Cardiac muscle cell (in vitro differentiated cells and primary cell): ENCODE results near the gene COL27A1. TPM values are rescaled to one million over a fixed set of nuclear protein-coding genes. Genes with fewer than 3 reads are reported as not detected.
A peak's percentile ranks its signal among the peaks of the same experiment; 100 is the strongest.

Experiments used
- DNase-seq, 2 donors: peaks; one replicate each; pipeline versions ENCODE4 v3.0.0 to v3.0.0-alpha.2; 2010 to 2017; ENCODE audit warnings: low read depth in 1 of 2, low spot score in 1 of 2
- H3K27ac ChIP-seq: fragments of 200-600 bp; sonication (generic); 2 replicates; pipeline ENCODE4 v1.5.1; 2016
- H3K27me3 ChIP-seq: fragments of 200-600 bp; sonication (generic); 2 replicates; pipeline ENCODE4 v1.6.0; 2016; ENCODE audit warnings: control low read depth
- H3K36me3 ChIP-seq: fragments of 200-600 bp; sonication (generic); 2 replicates; pipeline ENCODE4 v1.5.1; 2016; ENCODE audit warnings: control low read depth
- H3K4me1 ChIP-seq: fragments of 200-600 bp; sonication (generic); 2 replicates; pipeline ENCODE4 v1.8.1; 2017; ENCODE audit warnings: low read depth, mild to moderate bottlenecking, mixed run types
- H3K4me3 ChIP-seq: fragments of 200-600 bp; sonication (generic); 2 replicates; pipeline ENCODE4 v1.5.1; 2016; ENCODE audit warnings: mild to moderate bottlenecking
- H3K9me3 ChIP-seq: fragments of 200-600 bp; sonication (generic); 2 replicates; pipeline ENCODE4 v1.5.1; 2017; ENCODE audit warnings: low read depth, mild to moderate bottlenecking, control low read depth
- CTCF ChIP-seq: IDR thresholded peaks from 2 replicates; pipeline ENCODE4 v1.5.1; 2012; ENCODE audit warnings: low read depth, mild to moderate bottlenecking, low read length
- polyA plus RNA-seq: library from polyadenylated mRNA; unstranded; fragments of >200 nt; fragmentation: Nextera tagmentation; extraction: Ambion mirVana; gene quantifications from 2 replicates; pipeline ENCODE4 v1.2.1, GENCODE V29; 2016
- total RNA-seq: library from RNA; depleted of rRNA; stranded (reverse); fragments of >200 nt; gene quantifications from 2 replicates; pipeline ENCODE4 v1.2.3, GENCODE V29; 2016

Gene COL27A1
- total and polyA plus RNA-seq, 2 experiments from 2014 or later: 12.2 to 19.2 TPM

- DNase-seq: no peak
- H3K4me1 ChIP-seq: peaks cover 14% of the 10 kb centered on the region
- H3K4me3 ChIP-seq: no peak overlapping the region
- no peaks in the 10 kb centered on the region for H3K9me3 ChIP-seq
- no peak for TF ChIP-seq CTCF
- no peaks in the 10 kb centered on the region for H3K27me3 ChIP-seq
- H3K27ac ChIP-seq: no peak overlapping the region
- H3K36me3 ChIP-seq: no peaks in the 10 kb centered on the region
Observed at GRCh38 chr9:114112325-114112724, 43.0 kb upstream of the COL27A1 start.

GRCh38 chr9:114112778-114113584, 42.4 kb upstream of the COL27A1 start:
- no peak for TF ChIP-seq CTCF
- Histone ChIP-seq H3K4me1 (peaks cover 14% of the 10 kb centered on the region), H3K27me3 (no peaks in the 10 kb centered on the region), H3K9me3 (no peaks in the 10 kb centered on the region), H3K27ac (no peak overlapping the region), H3K36me3 (no peaks in the 10 kb centered on the region), H3K4me3 (no peak overlapping the region)
- peak in 1 of 2 donors; percentile 76 for DNase-seq

DNA sequence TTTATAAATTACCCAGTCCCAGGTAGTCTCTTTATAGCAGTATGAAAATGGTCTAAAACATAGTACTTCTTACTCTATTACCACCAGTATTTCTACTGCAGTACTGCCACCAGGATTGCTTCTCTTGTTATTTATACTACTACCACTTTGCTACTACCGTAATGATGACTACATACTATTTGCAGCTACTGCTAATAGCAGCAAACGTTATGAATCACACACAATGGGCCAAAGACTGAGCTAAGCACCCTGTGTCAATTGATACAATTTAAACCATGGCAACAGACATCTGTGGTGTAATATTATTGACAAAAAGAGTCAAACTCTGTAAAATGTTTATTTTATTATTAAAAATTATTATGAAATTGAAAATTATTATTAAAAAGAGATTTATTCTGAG, 41.0 kb upstream of the COL27A1 start:
- Histone ChIP-seq H3K36me3 (no peaks in the 10 kb centered on the region), H3K9me3 (no peaks in the 10 kb centered on the region), H3K27me3 (no peaks in the 10 kb centered on the region), H3K4me1 (peaks cover 19% of the 10 kb centered on the region), H3K27ac (no peak overlapping the region), H3K4me3 (no peak overlapping the region)
- TF ChIP-seq CTCF: no peak
- DNase-seq: no peak

GRCh38 chr9:114115654-114116125, 39.6 kb upstream of the COL27A1 start:
- Histone ChIP-seq H3K9me3 (no peaks in the 10 kb centered on the region), H3K4me3 (no peak overlapping the region), H3K36me3 (no peaks in the 10 kb centered on the region), H3K4me1 (peaks cover 19% of the 10 kb centered on the region), H3K27ac (no peak overlapping the region), H3K27me3 (no peaks in the 10 kb centered on the region)
- DNase-seq: no peak
- TF ChIP-seq CTCF: no peak

DNA sequence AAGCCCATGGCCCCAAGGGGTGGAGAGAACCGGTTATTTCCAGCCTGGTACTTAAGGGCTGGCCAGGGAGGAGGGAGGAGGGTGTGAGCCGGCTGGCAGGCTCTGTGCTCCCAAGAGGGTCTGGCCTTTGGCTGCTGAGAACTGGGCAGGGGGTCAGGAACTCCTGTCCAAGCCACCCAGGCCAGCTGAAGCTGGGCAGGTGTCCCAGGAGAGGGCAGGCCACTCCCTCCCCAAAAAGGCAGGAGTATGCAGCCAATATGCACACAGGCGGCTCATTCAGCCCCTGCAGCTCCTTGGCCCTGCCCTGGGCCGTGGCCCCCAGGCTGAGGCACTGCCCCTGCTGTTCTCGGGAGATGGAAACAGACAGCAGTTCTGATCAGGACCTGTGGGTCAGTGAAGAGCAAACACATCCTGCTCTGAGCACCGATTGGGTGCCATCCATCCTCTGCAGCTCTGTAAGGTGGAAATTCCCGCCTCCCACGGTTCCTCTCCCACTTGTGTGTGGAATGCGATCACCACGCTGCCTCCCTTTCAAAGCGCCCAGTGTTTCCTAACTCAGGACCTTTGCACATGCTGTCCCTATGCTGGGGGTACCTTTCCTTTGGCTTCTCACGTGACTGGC, 39.1 kb upstream of the COL27A1 start:
- H3K27ac ChIP-seq: no peak overlapping the region
- peaks cover 19% of the 10 kb centered on the region for H3K4me1 ChIP-seq
- H3K4me3 ChIP-seq: no peak overlapping the region
- H3K27me3 ChIP-seq: no peaks in the 10 kb centered on the region
- DNase-seq: no peak
- TF ChIP-seq CTCF: no peak
- H3K9me3 ChIP-seq: no peaks in the 10 kb centered on the region
- H3K36me3 ChIP-seq: no peaks in the 10 kb centered on the region
